HPDE6-E6E7 (cell line): ENCODE measurements around the gene NHEJ1.
A peak's percentile ranks its signal among the peaks of the same experiment; 100 is the strongest.

ENCODE experiments used
- DNase-seq: peaks from one replicate; pipeline ENCODE4 v3.0.0; 2011; ENCODE audit warnings: missing footprints; ENCODE audit errors: extremely low spot score

Gene NHEJ1

GRCh38 chr2:219182331-219183150 lies 21.9 kb upstream of the NHEJ1 start:
- DNase-seq: no peak

GRCh38 chr2:219181531-219181930 lies 20.9 kb upstream of the NHEJ1 start:
- no peak for DNase-seq

GRCh38 chr2:219180961-219181360 lies 20.3 kb upstream of the NHEJ1 start:
- no peak for DNase-seq

- DNase-seq: no peak
These were observed 19.2 kb upstream of the NHEJ1 start for GRCh38 chr2:219179601-219180465.

GRCh38 chr2:219178377-219179175 lies 18.0 kb upstream of the NHEJ1 start:
- peak; percentile 19 for DNase-seq

DNA sequence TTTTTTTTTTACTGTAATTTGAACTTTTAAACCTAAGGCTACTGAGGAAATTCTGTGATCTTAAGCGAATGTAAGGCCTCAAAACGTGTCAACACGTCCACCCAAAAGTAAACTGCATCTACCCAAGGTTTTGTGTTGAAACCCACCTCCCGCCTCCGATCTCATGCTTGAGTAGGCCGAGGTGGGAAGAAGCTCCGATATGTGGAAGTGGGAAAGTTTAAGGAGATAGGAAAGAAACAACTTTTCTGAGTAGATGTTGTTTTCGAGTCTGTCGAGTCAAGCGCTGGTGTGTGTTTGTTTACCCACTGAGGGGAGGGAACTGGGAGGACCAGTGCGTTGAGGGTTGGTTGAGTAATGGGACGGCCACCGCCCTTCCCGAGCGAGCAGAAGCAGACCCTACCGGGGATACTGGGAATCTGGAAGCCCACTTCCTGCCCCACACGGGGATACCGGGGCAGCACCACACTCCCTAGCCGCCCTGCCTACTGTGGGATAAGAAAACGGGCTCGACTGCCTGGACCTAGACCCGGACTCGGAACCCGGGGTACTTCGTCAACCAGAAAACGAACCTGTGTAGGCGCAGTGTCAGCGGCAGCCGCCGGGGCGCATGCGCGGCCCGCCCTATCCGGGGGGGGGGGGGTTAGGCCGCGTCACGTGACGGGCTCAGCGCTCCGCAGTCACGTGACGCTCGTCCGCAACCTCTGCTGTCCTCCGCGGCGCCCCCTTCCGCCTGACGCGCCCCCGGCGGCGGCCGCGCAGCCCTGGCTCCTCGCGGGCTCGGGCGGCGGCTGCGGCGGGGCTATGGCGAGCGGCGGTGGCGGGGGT lies 17.1 kb upstream of the NHEJ1 start, which contains the start of gene RETREG2:
Gene RETREG2 (plus strand): TSS at position 724 of the 825 bp plus-strand sequence. CDS start 78 bp downstream, at position 802.
- peak; percentile 96 for DNase-seq

- peak; percentile 75 for DNase-seq
These were observed 16.4 kb upstream of the NHEJ1 start, which contains the start of gene CNPPD1 for GRCh38 chr2:219176818-219177551. Gene CNPPD1 (minus strand): TSS chr2:219176925. CDS start chr2:219176828, 97 bp downstream.

- peak; percentile 29 for DNase-seq
These were observed 15.6 kb upstream of the NHEJ1 start for GRCh38 chr2:219175928-219176817.

DNA sequence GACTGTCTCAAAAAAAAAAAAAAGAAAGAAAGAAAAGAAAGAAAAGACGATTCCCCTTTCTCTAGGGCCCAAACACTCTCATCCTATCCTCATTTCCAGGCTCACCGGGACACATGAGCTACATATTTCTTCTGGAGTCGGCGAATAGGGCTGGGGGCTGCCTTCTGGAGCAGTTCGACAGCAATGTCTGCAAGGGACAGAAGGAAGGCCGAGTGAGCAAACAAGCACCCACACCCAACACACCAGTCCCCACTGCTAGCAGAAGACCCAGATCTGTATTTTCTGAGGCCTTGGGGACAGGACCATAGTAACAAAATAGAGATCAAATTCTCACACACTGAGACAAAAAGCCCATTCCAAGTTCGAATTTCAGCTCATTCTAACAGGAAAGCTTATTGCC lies 14.9 kb upstream of the NHEJ1 start:
- no peak for DNase-seq

GRCh38 chr2:219174801-219175200 lies 14.2 kb upstream of the NHEJ1 start:
- no peak for DNase-seq

DNA sequence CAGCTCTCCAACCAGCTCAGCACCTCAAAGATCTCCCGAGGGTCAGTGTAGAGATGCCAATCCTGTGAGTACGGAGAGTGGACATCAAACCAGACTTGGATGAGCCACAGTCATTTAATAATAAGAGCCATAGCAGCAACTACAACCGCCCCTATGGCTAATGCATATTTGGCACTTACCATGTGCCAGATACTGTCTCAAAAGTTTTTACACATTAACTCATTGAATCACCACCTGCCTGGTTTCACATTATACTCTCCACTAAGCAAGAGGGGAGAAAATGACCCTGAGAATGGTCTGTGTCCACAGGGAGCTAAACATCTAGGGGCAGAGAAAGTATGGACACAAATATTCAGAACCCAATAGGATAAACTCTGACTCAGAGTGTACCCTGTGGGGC lies 13.5 kb upstream of the NHEJ1 start:
- no peak for DNase-seq

DNA sequence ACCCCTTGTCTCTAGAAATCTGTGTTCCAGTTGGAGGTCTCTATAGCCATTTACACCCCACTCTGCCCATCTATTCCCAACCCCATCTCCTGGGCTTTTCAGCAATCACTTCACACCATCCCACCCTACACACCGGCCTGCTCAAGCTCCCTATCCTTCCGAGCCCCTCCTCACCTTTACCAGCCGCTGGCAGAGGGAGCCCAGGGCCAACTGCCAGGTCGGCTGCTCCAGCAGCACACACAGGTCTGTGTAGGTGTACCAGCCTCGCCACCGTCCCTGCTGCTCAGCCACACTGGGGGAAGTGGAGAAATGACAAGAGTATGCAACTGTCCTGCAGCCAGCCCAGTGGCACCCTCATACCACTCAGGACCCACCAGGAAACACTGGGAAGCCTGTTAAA lies 12.6 kb upstream of the NHEJ1 start:
- no peak for DNase-seq

GRCh38 chr2:219172231-219173154 lies 11.9 kb upstream of the NHEJ1 start:
- no peak for DNase-seq

- peak; percentile 15 for DNase-seq
These were observed 10.6 kb upstream of the NHEJ1 start for GRCh38 chr2:219171231-219171651.

- no peak for DNase-seq
These were observed 9.5 kb upstream of the NHEJ1 start, which contains the start of gene SLC23A3 for GRCh38 chr2:219169930-219170654. Gene SLC23A3 (minus strand): TSS chr2:219170029. CDS start chr2:219169984, 45 bp downstream.

DNA sequence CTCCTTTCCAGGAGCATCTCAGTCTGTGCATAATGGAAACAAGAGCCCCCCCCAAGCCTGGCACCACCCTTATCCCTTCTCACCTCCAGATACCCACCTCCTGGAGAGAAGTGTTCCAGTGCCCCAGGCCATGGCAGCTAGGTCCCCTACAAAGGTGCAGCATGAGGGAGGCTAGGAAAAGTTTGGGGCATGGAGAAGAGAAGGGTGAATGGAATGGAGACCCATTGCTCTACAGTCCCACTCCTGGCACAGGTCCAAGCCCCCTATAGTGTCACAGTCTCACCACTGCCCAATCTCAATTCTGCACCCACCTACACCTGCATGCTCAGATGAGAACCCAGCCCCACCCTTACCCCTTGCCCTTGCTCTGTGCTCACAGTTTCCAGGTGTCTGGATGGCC lies 8.3 kb upstream of the NHEJ1 start:
- DNase-seq: no peak

DNA sequence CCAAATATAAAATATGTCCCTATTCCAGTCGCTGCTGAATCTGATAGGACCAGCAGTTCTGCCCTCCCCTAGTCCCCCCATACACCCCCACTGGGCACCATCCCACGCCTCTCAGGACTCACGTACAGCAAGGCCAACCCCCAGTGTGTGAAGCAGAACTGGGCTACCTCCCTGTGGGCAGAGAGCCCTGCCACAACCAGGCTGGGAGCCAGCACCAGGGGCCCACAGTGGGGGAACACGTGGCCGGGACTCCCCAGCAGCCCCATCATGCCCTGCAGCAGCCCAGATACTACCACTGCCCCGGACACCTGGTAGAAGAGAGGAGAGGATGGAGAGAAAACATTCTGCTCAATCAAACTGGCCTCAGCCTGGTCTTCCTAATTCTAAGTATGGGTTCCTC lies 7.9 kb upstream of the NHEJ1 start:
- DNase-seq: no peak
